Limb (tissue), 2 donors: ENCODE measurements around the gene GPR148.

Source experiments
- DNase-seq, 2 donors: peaks; one replicate each; pipeline ENCODE4 v3.0.0-alpha.2; 2016; ENCODE audit errors: extremely low spot score in 2 of 2

GPR148 gene

GRCh38 chr2:130749641-130750040 is 20.8 kb downstream of the GPR148 start:
- no peak for DNase-seq

GRCh38 chr2:130754811-130755210 is 25.9 kb downstream of the GPR148 start:
- DNase-seq: no peak

- DNase-seq: peak in 1 of 2 donors; percentile 66
These were observed 26.6 kb downstream of the GPR148 start, which contains the start of gene AMER3 for GRCh38 chr2:130755256-130756052. Gene AMER3, plus strand, starts transcription at chr2:130755540. Its CDS starts 6,533 bp downstream, at chr2:130762073.

- peak; percentile 29 to 81 for DNase-seq
These were observed 27.4 kb downstream of the GPR148 start for GRCh38 chr2:130756053-130756873.

GRCh38 chr2:130756874-130757668 is 28.2 kb downstream of the GPR148 start:
- no peak for DNase-seq

GRCh38 chr2:130759906-130760753 is 31.3 kb downstream of the GPR148 start:
- DNase-seq: no peak

- DNase-seq: no peak
These were observed 32.2 kb downstream of the GPR148 start for GRCh38 chr2:130760754-130761751.

- no peak for DNase-seq
These were observed 33.4 kb downstream of the GPR148 start for GRCh38 chr2:130762031-130762909.

- no peak for DNase-seq
These were observed 34.1 kb downstream of the GPR148 start for GRCh38 chr2:130762910-130763385.

- DNase-seq: no peak
These were observed 34.5 kb downstream of the GPR148 start for GRCh38 chr2:130763405-130763804.

- no peak for DNase-seq
These were observed 35.4 kb downstream of the GPR148 start for GRCh38 chr2:130764035-130764820.

- no peak for DNase-seq
These were observed 35.9 kb downstream of the GPR148 start for GRCh38 chr2:130764821-130765115.

GRCh38 chr2:130765464-130765863 is 36.6 kb downstream of the GPR148 start:
- no peak for DNase-seq

GRCh38 chr2:130766037-130766436 is 37.2 kb downstream of the GPR148 start:
- no peak for DNase-seq

- DNase-seq: no peak
These were observed 38.0 kb downstream of the GPR148 start for GRCh38 chr2:130766711-130767407.

- no peak for DNase-seq
These were observed 38.5 kb downstream of the GPR148 start for GRCh38 chr2:130767408-130767775.

GRCh38 chr2:130768191-130768855 is 39.5 kb downstream of the GPR148 start:
- DNase-seq: no peak
